Cardiac fibroblast (primary cell): ENCODE data around the gene ERVFRD-1.
A peak's percentile ranks its signal among the peaks of the same experiment; 100 is the strongest.

Source experiments
- DNase-seq, 2 donors: peaks; one replicate each; pipeline versions ENCODE4 v3.0.0 to v3.0.0-alpha.2; 2010; ENCODE audit warnings: low read depth in 2 of 2
- H3K4me3 ChIP-seq, 2 donors: replicated peaks in 1 of 2; 1 replicate in 1 of 2; 2 replicates in 1 of 2; pipeline ENCODE4 v1.5.1; 2011; ENCODE audit warnings: low read depth in 2 of 2, low read length in 2 of 2, mild to moderate bottlenecking in 2 of 2, moderate library complexity in 1 of 2
- TF ChIP-seq, protein P1 (sequence below): IDR thresholded peaks from one replicate; pipeline ENCODE4 v1.5.1; 2011; ENCODE audit warnings: low read depth, mild to moderate bottlenecking, low read length, inconsistent platforms

ERVFRD-1 gene

DNA sequence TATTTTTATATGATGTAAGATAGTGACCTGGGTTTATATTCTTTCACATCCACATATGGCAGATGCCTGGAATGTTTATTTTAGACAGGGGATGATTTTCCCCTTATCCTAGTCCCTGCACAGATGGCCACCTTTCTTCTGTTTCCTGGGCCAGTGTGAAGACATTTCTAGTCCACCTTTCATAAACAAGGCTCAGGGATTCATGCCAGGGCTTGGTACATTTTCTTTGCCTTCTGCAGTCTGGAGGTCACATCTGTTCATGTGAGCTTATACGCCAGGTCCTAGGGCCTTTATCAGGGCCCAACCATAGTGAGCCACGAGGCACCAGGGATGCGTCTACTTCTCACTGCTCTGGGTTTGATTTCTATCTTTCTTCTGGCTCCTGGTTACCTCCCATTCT lies 38.0 kb upstream of the ERVFRD-1 start:
- no peak for DNase-seq
- H3K4me3 ChIP-seq, result no peak overlapping the region
- TF ChIP-seq, protein P1, sequence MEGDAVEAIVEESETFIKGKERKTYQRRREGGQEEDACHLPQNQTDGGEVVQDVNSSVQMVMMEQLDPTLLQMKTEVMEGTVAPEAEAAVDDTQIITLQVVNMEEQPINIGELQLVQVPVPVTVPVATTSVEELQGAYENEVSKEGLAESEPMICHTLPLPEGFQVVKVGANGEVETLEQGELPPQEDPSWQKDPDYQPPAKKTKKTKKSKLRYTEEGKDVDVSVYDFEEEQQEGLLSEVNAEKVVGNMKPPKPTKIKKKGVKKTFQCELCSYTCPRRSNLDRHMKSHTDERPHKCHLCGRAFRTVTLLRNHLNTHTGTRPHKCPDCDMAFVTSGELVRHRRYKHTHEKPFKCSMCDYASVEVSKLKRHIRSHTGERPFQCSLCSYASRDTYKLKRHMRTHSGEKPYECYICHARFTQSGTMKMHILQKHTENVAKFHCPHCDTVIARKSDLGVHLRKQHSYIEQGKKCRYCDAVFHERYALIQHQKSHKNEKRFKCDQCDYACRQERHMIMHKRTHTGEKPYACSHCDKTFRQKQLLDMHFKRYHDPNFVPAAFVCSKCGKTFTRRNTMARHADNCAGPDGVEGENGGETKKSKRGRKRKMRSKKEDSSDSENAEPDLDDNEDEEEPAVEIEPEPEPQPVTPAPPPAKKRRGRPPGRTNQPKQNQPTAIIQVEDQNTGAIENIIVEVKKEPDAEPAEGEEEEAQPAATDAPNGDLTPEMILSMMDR, result no peak

DNA sequence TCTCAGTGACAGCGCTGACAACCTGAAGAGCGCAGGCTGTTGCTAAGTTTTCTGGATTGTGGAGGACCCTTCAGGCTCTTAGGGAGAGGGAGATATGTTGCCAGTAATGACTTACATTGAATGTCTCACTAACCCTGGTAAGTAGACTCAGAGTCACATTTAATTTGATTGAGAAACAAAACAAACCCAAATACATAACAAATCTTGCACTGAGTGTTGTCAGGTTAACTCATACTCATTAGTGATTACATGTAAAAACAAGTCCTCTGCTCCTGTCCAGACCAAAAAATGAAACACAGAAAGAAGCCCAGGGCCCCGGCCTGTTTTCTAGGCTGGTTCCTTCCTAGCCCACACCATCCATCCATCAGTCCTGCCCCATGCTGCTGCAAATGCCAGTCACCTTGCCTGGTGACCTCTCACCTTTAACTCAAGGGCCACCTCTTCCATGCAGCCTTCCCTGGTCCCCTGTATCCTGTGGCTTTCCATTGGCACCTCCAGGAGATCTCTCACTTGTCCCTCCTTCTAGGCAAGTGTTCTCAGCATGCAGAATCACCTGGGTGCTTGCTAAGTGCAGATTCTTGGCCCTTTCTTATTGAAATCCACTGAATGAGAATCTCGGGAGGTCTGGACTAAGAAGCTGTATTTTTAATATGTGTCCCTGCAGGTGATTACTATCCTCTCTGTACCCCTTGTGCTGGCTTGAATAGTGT lies 34.7 kb upstream of the ERVFRD-1 start:
- DNase-seq, result no peak
- H3K4me3 ChIP-seq, result no peak overlapping the region
- TF ChIP-seq, protein P1, result no peak

GRCh38 chr6:11144393-11144851 lies 32.9 kb upstream of the ERVFRD-1 start:
- DNase-seq, result peak; percentile 80 to 88
- H3K4me3 ChIP-seq, result no peak overlapping the region
- TF ChIP-seq, protein P1, result peak; percentile 94

DNA sequence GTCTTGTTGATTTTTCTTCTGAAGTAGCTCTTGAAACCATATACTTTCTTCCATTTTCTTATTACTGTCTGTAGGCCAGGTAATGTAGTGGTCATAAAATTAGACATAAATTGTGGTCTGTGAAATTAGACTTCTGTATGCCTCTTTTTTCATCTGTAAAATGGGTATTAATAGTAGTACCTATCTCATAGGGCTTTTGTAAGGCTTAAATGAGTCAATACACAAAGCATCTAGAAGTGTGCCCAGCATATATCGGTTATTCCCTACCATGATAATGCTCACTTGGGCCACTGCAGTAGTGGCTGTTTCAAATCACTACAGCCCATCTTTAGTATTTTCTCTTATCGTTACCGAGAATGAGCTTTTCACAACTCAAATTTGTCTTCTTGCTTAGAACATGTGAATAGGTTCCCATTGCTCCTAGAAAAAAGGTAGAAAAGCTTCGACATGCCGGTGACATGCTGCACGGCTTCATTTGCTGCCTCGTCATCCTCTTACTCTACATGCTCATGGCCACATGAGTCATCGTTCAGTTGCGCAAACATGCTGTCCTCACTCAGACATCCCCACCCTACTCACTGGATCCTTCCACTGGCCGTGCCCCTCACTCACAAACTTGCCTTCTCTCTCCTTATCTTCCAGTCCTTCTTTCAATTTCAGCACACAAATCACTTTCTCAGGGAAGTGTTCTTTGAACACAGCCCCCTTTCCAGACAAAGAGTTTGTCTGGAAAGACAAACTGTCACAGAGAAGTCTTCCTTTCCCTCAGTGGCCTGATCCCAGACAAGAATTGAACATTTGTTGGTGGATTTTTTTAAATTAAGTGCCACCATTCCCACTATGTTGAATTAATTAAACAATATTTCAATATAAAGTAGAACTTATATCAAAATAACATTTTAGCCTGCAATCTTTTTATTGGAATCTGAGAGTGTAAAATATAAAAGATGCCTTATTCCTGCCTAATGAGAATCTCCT lies 32.2 kb upstream of the ERVFRD-1 start:
- no peak overlapping the region for H3K4me3 ChIP-seq
- TF ChIP-seq, protein P1, result no peak
- DNase-seq, result peak; percentile 88 to 97

GRCh38 chr6:11142296-11143027 lies 30.9 kb upstream of the ERVFRD-1 start:
- no peak overlapping the region for H3K4me3 ChIP-seq
- no peak for DNase-seq
- TF ChIP-seq, protein P1, result no peak

GRCh38 chr6:11141295-11141694 lies 29.8 kb upstream of the ERVFRD-1 start:
- no peak for DNase-seq
- TF ChIP-seq, protein P1, result no peak
- H3K4me3 ChIP-seq, result no peak overlapping the region
